Stimulated activated CD4-positive, alpha-beta T cell treated with anti-CD3 and anti-CD28 coated beads, Interleukin-15, amount 100 ng/mL, for 48 hours (primary cell): ENCODE data around the gene ZNRF4.
A peak's percentile ranks its signal among the peaks of the same experiment; 100 is the strongest.
"Not testable (repeated sequence)": the region's sequence is repeated elsewhere in the genome, so short reads cannot be mapped to it uniquely, and the experiment has no call there.

Source experiments
- DNase-seq, 2 donors: peaks; one replicate each; pipeline ENCODE4 v3.0.0-alpha.2; 2020; ENCODE audit warnings: low read depth in 2 of 2

The ZNRF4 gene, protein sequence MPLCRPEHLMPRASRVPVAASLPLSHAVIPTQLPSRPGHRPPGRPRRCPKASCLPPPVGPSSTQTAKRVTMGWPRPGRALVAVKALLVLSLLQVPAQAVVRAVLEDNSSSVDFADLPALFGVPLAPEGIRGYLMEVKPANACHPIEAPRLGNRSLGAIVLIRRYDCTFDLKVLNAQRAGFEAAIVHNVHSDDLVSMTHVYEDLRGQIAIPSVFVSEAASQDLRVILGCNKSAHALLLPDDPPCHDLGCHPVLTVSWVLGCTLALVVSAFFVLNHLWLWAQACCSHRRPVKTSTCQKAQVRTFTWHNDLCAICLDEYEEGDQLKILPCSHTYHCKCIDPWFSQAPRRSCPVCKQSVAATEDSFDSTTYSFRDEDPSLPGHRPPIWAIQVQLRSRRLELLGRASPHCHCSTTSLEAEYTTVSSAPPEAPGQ

DNA sequence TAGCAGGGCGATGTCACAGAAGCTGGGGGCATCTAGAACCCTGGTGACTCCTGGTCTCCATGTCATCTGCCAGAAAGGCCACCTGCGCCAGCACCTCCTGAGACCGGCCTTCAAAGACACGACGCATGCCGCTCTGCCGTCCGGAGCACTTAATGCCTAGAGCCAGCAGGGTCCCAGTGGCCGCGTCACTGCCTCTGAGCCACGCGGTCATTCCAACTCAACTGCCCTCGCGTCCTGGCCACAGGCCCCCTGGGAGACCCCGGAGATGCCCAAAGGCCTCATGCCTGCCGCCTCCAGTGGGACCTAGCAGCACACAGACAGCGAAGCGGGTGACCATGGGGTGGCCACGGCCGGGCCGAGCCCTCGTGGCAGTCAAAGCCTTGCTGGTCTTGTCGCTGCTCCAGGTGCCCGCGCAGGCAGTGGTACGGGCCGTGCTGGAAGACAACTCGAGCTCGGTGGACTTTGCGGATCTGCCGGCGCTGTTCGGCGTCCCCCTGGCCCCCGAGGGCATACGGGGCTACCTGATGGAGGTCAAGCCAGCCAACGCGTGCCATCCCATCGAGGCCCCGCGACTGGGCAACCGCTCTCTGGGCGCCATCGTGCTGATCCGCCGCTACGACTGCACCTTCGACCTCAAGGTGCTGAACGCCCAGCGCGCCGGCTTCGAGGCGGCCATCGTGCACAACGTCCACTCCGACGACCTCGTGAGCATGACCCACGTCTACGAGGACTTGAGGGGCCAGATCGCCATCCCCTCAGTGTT lies at the start of gene ZNRF4:
Gene ZNRF4 (plus strand): TSS at position 51 of the 763 bp plus-strand sequence. CDS start 75 bp downstream, at position 126.
- no peak for DNase-seq

DNA sequence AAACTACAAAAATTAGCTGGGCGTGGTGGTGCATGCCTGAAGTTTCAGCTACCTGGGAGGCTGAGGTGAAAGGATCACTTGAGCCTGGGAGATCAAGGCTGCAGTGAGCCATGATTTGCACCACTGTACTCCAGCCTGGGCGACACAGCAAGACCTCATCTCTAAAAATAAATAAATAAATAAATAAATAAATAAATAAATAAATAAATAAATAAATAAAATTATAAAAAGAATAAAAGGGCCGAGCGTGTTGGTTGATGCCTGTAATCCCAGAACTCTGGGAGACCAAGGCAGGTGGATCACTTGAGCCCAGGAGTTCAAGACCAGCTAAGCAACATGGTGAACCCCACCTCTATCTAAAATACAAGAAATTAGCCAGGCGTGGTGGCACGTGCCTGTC lies 49.0 kb upstream of the ZNRF4 start:
- not testable (repeated sequence) for DNase-seq

DNA sequence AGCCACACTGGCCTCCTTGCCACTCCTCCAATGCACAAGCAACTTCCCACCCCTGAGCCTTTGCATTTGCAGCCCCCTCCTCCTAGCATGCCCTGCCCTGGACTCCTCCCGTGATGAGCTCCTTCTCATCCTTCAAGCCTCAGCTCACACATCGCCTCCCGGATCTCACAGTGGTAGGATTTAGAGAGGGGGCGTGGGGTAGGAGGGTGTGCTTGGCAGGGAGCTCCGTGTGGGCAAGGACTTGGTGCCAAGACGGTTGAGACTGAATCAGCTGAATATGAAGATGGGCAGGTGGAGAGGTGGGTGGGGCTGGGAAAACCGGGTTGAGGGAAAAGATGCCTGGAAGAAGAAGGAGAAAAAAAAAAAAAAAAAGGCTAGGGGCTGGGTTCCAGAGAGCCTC lies 48.4 kb upstream of the ZNRF4 start:
- DNase-seq = no peak

DNA sequence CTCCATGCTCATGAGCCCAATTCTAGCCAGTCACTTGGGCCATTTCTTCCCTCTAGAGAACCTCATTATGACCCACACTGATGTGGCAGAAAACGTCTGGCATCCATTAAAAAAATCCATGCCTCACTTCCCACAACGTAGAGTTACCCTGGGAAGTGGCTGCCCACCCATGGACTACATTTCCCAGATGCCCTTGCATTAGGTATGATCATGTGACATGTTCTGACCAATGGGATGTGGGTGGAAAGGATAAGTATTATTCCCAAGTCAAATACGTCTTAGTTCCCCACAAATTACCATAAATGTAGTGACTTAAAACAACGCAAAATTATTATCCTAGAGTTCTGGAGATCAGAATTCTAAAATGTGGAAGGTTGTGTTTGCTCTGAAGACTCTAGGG lies 47.9 kb upstream of the ZNRF4 start:
- no peak for DNase-seq

DNA sequence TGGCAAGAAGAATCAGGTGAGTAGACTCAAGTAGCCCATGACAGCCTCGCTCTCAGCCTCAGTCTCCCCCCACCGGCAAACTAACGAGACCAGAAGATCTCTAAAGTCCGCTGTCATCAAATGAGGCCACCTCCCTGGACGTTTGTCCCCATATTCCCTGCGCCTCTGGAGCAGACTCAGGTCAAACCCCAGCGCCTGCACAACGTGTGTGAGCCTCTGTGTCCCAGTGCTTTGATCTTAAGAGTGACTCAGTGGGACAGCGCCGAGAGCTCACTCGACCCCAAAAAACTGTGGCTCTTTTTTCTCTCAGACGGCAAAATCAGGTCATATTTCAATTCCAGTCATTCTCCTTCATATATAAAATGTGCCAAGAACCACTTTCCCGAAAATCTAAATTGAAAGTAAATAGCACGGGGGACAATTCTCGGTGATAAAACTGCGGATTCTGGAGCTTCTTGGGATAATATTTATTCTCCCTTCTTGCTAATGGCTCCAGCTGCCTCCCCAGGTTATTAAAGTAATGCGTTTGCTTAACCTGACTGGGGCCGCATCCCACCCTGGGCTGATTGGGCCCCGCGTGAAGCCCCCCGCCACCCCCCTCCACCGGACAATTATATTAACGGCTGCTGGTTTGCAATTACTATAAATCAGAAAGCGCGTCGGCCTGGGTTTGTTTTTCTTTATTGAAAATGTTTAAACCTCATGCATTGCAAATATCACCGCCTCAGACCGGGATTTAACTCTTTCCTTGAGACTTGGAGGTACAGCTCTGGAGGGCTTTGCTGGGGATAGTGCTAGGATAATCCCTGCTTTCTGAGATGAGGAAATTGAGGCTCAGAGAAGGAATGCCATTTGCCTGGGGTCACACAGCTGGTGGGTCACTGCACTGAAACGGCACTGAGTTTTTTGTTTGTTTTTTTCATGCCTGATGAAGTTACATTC lies 37.5 kb upstream of the ZNRF4 start:
- DNase-seq = no peak

DNA sequence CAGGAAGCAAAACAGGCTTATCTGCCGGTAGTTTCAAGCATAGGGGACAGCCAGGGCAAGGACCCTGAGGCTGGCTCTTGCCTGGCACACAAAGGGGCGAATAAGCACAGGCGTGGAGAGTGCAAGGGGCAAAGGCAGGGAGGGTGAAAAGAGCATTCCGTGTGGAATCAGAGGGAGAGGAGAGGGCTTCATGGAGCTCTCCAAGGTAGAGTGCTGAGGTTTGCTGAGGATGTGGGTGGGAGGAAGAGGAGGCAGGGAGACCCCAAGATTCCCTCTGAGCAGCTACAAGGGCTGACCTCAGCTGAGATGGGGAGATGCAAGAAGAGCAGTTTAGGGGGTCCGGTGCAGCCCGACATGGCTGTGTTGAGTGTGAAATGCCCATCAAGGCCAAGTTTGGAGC lies 36.5 kb upstream of the ZNRF4 start:
- DNase-seq = no peak

DNA sequence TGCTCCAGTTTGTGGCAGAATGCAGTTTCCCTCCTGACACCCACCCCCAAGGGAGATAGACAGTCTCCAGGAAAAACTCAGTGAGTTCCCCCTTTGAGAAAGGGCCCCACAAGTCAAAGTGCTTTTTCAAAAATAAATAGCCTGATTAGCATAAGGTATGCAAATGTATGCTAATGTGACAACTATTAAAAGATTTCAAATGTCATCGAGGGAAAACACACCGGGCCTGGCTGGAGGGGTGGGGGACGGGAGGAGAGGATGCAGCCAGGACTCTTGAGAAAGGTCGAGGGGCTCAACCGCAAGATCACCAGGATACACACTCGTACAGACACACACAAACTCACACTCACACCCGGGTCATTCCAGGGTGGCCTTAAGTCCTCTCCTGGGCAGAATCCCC lies 34.3 kb upstream of the ZNRF4 start:
- DNase-seq = no peak

DNA sequence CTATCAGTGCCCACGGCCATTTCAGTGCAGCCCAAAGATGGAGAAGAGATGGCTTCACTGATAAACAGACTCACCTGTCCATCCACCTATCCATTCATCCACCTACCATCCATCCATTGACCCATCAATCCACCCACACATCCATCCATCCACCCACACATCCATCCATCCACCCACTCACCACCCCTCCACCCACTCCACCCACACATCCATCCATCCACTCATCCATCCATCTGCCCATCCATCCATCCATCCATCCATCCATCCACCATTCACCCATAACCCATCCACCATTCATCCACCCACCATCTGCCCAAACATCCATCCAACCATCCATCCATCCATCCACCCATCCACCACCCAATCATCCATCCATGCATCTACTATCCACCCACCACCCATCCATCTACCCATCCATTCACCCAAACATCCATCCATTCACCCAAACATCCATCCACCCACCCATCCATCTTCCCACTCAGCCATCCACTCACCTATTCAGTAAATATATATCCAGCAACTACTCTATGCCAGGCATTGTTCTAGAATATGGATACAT lies 31.6 kb upstream of the ZNRF4 start:
- no peak for DNase-seq

DNA sequence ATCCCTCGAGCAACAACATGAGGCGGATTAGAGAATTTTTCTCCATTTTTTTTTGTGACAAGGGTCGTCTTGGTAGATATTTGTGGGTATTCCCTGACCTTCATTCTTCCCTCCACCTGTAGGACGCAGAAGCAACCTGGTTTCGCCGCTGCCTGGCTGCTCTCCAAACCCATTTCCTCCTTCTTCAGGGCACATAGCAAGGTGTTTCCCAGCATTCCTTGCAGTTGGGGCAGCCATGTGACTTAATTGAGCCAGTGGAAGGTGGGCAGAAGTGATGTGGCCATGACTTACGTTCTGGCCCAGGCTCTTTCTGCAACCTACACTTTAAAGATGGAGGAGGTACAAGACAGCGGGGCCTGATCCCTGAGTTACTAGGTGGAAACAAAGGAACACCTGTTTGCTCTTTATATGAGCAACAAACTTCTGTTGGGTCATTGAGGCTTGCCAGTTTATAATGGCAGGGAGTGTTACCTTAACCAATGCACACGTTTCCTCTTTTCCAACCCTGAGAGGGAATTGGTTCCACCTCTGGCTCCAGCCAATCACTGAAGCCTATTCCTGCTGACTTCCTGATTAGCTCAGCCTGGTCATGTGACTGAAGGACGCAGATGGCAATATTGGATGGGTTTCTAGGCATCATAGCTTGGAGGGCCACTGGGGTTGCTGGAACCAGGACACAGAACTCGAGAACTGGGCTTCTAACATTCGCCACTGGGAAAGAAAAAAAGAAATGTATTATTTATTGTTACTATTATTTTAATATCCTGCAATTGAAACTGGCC lies 30.8 kb upstream of the ZNRF4 start:
- DNase-seq = no peak

DNA sequence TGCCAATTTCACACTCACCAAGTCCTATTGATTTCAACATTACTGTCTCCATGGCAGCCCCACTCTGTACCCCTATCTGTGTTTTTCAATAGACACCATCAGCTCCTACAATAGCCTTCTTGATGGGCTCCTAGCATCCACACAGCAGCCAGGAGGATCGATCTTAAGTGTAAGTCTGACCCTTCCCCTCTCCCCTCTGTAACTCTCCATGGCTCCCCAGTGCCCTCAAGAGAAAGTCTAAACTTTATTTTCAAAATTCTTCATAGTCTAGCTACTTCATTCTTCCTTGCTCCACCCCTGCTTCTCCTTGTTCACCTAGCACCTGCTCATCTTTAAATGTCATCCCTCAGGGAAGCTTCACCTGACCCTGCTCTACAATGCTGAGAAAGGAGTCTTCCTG lies 30.0 kb upstream of the ZNRF4 start:
- DNase-seq = no peak

DNA sequence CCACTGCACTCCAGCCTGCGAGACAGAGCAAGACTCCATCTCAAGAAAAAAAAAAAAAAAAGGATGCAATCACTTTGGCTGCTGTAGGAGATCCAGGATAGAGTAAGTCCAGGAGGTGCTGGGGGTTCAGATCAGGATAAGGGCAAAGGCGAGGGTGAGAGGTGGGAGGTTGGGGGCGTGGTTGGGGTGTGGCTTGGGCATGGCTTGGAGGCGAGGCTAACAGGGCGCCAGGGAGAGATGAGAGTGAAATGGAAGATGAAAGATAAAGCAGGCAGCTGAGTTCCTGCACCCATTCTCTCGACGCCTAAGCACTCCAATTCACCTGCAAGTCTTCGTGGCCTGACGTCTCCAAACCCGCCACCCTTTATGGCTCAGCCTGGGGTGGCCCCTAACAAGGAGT lies 25.0 kb upstream of the ZNRF4 start:
- no peak for DNase-seq

DNA sequence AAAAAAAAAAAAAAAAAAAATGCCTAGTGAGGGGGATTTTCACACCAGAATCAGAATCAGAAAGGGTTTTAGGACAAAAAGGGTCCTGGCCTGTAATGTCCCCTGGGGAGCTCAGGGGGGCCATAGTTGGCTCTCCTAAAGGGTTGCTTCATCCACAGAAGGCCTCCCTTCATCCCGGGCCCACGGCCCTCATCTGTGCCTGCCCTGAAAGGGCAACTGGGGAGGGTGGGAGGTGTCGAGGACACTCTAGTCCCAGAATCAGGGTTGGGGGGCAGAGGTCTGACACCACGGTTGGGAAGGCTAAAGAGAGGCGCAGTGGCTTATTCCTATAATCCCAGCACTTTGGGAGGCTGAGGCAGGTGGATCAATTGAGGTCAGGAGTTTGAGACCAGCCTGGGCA lies 22.5 kb upstream of the ZNRF4 start:
- no peak for DNase-seq

DNA sequence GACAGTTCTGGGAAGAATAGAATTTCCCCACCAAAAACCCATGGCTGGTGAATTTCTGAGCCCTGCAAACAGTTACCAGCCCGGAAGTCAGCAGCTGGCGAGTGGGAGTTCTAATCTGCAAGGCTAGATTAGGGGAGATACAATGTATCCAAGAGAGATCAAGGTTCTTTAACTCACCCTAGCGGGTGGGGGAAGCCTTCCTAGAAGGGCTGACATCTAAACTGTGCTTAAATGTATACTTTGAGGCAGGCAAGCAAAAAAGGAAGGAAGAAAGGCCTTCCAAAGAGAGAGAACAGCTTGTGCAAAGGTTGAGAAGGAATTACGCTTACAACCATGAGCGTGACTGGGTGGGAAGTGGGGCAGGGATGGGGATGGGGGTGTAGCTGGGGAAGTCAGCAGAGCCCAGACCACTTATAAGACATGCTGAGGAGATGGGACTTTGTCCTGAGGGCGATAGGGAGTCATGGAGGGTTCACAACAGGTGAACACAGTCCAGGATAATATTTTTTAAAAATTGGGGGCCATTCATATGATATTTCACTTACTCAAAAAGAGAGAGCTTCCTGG lies 20.8 kb upstream of the ZNRF4 start:
- no peak for DNase-seq

DNA sequence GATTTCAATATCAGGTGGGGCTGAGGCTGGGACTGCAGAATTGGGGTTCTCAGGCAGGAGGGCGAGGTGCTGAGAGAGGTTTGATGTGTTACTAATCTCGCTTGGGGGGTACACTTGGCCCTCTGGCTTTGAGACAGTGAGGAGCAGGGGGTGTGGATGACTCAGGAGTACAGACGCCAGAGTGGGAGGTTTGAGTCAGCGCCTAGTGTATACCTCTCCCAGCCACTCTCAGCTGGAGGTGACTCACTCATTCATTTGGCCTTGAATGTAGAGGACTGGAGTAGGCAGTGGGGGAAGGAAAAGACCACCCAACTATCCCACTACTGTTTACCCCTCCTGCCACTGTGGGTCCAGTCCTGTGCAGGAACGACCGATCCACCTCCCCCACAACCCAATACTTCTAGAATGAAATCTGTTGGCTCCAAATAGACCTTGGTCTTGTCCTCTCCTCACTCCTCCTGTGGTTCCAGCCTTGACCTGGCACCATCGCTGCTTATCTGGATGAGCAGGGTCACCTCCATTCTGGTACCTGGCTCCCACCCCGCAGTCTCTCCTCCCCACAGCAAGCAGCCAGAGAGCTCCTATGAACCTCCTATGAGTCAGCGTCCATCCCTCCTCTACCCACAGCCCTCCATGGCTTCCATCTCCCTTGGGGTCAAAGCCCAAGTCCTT lies 20.1 kb upstream of the ZNRF4 start:
- DNase-seq = peak; percentile 50 to 60

DNA sequence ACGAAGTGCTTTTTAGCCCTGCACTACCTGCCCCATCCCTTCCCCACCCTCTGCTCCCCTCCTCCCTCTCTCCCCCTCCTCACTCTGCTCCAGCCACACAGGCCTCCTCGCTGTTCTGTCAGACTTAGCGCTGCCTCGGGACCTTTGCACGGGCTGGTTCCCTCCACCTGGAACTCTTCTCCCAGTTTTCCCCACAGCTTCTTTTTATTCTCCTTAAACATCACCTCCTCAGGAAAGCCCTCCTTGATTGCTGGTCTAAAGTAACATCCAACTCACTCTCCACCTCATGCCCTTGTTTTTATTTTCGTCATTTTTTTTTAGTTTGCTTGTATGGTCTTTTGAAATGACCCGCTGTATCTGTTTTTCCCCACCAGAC lies 19.6 kb upstream of the ZNRF4 start:
- no peak for DNase-seq

DNA sequence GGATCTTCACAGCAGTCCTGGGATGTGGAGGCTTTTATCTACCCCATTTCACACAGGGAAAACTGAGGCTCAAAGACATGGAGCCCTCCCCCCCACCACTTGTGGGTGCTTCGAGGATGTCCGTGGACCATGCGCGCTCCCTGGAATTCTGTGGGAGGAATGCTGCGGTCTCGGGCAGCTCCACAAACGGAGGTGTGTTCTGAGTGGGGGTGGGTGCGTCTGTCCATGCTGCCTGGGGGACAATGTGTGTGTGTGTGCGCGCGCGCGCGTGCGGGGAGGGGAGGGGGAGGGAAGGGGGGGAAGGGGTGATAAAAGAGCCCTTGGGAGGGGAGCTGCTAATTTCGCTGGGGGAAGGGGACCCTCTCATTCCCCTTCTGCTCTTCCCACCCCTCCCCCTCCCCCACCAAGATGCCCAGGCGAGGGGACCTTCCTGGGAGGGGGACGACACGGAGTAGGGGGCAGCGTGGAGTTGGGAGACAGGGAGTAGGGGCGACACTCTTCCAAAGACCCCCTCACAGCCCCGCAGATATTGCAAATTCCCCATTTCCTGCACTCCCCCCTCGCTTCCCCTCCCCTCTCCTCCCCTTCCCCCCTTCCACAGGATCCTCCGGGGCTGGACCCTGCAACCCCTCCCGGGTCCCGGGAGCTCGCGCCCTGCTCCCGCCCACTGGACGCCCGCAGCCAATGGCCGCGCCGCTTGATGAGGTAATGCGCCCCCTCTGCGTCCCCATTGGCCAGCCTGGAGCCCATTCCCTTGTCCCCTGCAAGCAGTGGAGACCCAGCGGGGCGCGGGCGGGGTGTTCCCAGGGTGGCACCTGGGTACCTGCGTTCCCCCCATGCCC lies 18.9 kb upstream of the ZNRF4 start:
- no peak for DNase-seq

DNA sequence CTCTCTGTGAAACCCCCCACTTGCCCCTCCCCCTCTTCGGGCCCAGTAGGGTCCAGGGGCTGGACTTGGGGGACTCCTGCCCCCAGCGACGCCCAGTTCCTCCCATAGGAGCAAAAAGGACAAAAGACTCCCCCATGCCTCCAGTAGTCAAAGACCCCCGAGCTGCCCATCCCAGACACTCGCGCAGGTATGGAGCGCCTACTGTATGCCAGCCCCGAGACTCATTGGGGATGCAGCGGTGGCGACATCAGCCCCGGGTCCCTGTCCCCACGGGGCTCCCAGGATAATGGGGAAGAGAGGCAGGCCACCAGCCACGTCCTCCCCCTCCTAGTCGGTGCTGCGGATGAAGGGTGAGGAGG lies 18.3 kb upstream of the ZNRF4 start:
- DNase-seq = no peak

DNA sequence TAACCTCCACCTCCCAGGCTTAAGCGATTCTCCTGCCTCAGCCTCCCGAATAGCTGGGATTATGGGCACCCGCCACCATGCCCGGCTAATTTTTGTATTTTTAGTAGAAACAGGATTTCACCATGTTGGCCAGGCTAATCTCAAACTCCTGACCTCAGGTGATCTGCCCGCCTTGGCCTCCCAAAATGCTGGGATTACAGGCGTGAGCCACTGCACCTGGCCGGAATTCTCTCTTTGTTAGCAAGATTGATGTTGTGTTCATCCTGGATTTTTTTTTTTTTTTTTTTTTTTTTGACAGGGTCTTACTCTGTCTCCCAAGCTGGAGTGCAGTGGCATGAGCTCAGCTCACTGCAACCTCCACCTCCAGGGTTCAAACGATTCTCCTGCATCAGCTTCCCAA lies 16.5 kb upstream of the ZNRF4 start:
- not testable (repeated sequence) for DNase-seq

DNA sequence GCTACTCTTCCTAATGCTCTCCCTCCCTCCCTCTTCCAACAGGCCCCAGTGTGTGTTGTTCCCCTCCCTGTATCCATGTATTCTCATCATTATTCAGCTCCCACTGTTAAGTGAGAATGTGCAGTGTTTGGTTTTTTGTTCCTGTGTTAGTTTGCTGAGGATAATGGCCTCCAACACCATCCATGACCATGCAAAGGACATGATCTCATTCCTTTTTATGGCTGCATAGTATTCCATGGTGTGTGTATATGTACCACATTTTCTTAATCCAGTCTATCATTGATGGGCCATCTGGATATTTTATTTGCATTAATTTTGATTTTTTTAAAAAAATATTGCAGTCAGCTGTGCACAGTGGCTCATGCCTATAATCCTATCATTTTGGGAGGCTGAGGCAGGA lies 15.8 kb upstream of the ZNRF4 start:
- no peak for DNase-seq
